ENCODE results near the gene CASS4. TPM values are rescaled to one million over a fixed set of nuclear protein-coding genes. Genes with fewer than 3 reads are reported as not detected.

CASS4 gene
- total RNA-seq, 1 experiment from 2014 or later: 0.28 TPM

- Histone ChIP-seq H3K4me3 (ENCODE audit: low read depth, low read length, poor library complexity, severe bottlenecking) (no peak overlapping the region), H3K36me3 (ENCODE audit: insufficient read depth, low read length, poor library complexity, severe bottlenecking) (no peaks in the 10 kb centered on the region), H3K27me3 (replicated peaks; ENCODE audit: insufficient read depth, low read depth, low read length, poor library complexity) (no peaks in the 10 kb centered on the region), H3K27ac (ENCODE audit: low read depth, low read length, poor library complexity, severe bottlenecking) (no peak overlapping the region), H3K4me1 (ENCODE audit: insufficient read depth, low read length, poor library complexity, severe bottlenecking) (peaks cover 8% of the 10 kb centered on the region), H3K9me3 (ENCODE audit: low read depth, low read length, poor library complexity, severe bottlenecking) (no peaks in the 10 kb centered on the region)
- intact Hi-C loops (cut with micrococcal nuclease; ENCODE audit: unreplicated experiment): no loop called here
- ChIA-PET CTCF (no interaction called here), POLR2A (ENCODE audit: low non-redundant PET) (no interaction called here)
- DNase-seq (ENCODE audit: low spot score): no peak
- BruUV-seq (replicated peaks): no TSS peak
- TF ChIP-seq EZH2 (IDR thresholded peaks at IDR 0.05; ENCODE audit: borderline replicate concordance, low read depth, low read length, poor library complexity, severe bottlenecking) (no peak), CTCF (conservative IDR thresholded peaks at IDR 0.05; ENCODE audit: low read depth, low read length) (no peak)
These were observed 9.1 kb downstream of the CASS4 start for GRCh38 chr20:56420940-56421688.

- Histone ChIP-seq H3K36me3 (ENCODE audit: insufficient read depth, low read length, poor library complexity, severe bottlenecking) (no peaks in the 10 kb centered on the region), H3K27me3 (replicated peaks; ENCODE audit: insufficient read depth, low read depth, low read length, poor library complexity) (no peaks in the 10 kb centered on the region), H3K9me3 (ENCODE audit: low read depth, low read length, poor library complexity, severe bottlenecking) (no peaks in the 10 kb centered on the region), H3K4me3 (ENCODE audit: low read depth, low read length, poor library complexity, severe bottlenecking) (no peak overlapping the region), H3K4me1 (ENCODE audit: insufficient read depth, low read length, poor library complexity, severe bottlenecking) (peaks cover 8% of the 10 kb centered on the region), H3K27ac (ENCODE audit: low read depth, low read length, poor library complexity, severe bottlenecking) (no peak overlapping the region)
- ChIA-PET POLR2A (ENCODE audit: low non-redundant PET) (interaction anchor here (0.5 kb wide), 1 partner anchor 1973 kb away, joined by 5 read pairs; no protein-coding TSS in a partner anchor), CTCF (no interaction called here)
- TF ChIP-seq CTCF (conservative IDR thresholded peaks at IDR 0.05; ENCODE audit: low read depth, low read length) (no peak), EZH2 (IDR thresholded peaks at IDR 0.05; ENCODE audit: borderline replicate concordance, low read depth, low read length, poor library complexity, severe bottlenecking) (no peak)
- peak; percentile 15 for DNase-seq (ENCODE audit: low spot score)
- intact Hi-C loops (cut with micrococcal nuclease; ENCODE audit: unreplicated experiment): no loop called here
- BruUV-seq (replicated peaks): no TSS peak
These were observed 10.2 kb downstream of the CASS4 start for GRCh38 chr20:56422076-56422823.

GRCh38 chr20:56422824-56423189 lies 10.7 kb downstream of the CASS4 start:
- Histone ChIP-seq H3K36me3 (ENCODE audit: insufficient read depth, low read length, poor library complexity, severe bottlenecking) (no peaks in the 10 kb centered on the region), H3K4me3 (ENCODE audit: low read depth, low read length, poor library complexity, severe bottlenecking) (no peak overlapping the region), H3K9me3 (ENCODE audit: low read depth, low read length, poor library complexity, severe bottlenecking) (no peaks in the 10 kb centered on the region), H3K27me3 (replicated peaks; ENCODE audit: insufficient read depth, low read depth, low read length, poor library complexity) (no peaks in the 10 kb centered on the region), H3K27ac (ENCODE audit: low read depth, low read length, poor library complexity, severe bottlenecking) (no peak overlapping the region), H3K4me1 (ENCODE audit: insufficient read depth, low read length, poor library complexity, severe bottlenecking) (peaks cover 8% of the 10 kb centered on the region)
- no TSS peak for BruUV-seq (replicated peaks)
- no peak for DNase-seq (ENCODE audit: low spot score)
- intact Hi-C loops (cut with micrococcal nuclease; ENCODE audit: unreplicated experiment): no loop called here
- ChIA-PET POLR2A (ENCODE audit: low non-redundant PET) (interaction anchor here (0.5 kb wide), 1 partner anchor 1974 kb away, joined by 5 read pairs; no protein-coding TSS in a partner anchor), CTCF (no interaction called here)
- TF ChIP-seq EZH2 (IDR thresholded peaks at IDR 0.05; ENCODE audit: borderline replicate concordance, low read depth, low read length, poor library complexity, severe bottlenecking) (no peak), CTCF (conservative IDR thresholded peaks at IDR 0.05; ENCODE audit: low read depth, low read length) (no peak)
